SIG-M5 treated with dmso at 0.1 percent for 504 hours (cell line): Measurements from ENCODE around the gene PPP4C.

Experiments used
- DNase-seq: peaks from one replicate; lab custom pipeline; 2025; ENCODE audit not compliant: unreplicated experiment; lab: John Stamatoyannopoulos, UW

Gene PPP4C

DNA sequence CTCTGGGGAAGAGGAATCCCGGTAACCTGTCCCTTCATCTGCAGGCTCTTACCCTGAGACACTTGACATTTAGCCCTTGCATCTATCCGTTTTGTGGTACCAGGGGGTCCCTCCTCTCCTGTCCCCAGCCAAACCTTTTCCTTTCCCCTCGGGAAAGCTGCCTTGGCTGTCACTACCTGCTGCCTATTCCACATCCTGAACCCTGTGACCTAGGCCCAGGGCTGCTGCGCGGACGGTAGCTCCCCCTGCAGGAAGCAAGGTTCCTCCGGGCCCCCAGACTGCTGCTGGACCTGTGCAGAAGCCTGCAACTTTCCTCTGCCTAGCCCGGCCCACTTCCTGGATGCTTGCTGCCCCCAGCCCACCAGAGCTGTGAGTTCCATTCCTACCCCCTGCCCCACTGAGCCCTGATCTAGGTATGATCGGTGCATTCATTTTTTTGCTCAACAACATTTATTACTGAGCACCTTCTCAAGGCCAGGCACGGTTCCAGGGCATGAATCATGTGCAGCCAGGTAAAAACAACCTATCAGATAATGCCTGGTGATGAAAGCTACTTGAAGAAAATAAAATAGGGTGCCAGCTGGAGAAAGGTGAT lies 20.7 kb upstream of the PPP4C start:
- DNase-seq, result peak; percentile 31

DNA sequence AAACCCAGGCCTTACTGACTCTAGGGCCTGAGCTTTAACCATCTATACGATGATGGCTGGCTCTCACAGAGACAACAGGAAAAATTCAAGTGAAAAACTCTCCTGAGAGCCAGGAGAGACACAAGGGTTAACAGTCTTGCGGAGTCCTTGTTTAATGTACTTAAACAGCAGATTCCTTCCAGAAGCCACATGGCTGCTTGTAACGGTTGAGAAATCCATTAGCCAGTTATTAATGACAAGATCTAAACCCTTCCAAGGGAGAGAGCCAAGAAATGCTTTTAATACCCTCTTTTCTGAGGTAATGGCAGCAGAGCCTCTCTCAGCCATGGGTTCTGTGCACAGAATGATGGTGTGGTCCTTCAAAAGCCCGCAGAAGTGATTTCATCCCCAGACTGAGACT lies 15.4 kb upstream of the PPP4C start:
- no peak for DNase-seq

DNA sequence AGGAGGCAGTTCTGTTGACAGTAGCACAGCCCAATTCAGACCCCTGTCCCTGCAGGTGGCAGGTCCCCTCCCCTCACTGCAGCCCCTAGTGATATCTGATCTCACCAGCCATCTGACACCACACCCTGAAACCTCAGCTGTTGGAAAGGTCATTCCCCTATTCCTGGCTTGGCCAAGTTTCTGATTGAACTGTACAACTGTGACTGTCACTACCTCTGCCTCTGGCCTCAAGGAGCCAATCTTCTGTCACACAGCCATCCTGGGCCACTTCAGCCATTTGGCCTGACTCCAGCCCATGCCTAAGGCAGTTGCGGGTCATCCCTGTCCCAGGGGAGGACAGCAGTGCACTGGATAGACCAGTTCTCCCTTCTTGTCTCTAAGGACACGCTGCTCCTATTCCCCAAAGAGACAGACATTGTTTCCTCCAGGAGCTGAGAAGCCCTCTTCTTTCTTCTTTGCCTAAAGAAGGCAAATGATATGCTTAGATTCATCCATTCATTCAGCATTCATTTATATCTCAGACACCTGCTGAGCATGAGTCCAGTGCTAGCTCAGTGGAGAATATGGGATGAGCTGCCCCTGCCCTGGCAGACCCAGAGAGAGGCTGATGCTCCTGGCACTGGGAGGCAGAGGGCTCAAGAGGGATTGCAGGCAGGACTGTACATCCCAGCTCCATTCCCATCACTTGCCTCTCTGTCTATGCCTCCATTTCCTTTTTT lies 14.8 kb upstream of the PPP4C start:
- DNase-seq, result no peak

DNA sequence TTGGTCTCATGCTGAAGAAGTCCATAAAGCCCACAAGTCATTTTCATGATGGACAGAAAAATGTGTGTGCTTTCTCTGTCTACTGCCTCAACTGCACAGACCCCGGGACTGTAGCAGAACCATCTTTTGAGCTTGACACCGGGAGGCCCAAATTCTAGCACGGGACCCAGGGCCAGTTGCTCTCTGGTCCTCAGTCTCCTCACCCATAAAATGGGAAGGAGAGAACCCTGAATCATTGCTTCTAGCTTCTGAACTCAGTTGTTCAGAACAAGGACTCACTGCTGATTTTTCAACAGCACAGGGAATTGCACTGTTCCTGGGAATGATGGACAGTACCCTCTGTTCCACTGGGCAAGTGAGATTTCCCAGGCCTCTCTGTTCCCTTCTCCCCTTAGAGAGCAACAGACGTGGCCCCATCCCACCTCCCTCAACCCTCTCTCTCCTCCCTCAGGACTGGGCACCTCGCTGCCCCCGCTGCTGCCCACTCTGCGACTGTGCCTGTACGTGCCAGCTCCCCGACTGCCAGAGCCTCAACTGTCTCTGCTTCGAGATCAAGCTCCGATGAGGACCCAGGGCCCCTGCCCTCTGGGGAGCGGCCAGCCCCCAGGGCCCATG lies 12.4 kb upstream of the PPP4C start:
- no peak for DNase-seq

DNA sequence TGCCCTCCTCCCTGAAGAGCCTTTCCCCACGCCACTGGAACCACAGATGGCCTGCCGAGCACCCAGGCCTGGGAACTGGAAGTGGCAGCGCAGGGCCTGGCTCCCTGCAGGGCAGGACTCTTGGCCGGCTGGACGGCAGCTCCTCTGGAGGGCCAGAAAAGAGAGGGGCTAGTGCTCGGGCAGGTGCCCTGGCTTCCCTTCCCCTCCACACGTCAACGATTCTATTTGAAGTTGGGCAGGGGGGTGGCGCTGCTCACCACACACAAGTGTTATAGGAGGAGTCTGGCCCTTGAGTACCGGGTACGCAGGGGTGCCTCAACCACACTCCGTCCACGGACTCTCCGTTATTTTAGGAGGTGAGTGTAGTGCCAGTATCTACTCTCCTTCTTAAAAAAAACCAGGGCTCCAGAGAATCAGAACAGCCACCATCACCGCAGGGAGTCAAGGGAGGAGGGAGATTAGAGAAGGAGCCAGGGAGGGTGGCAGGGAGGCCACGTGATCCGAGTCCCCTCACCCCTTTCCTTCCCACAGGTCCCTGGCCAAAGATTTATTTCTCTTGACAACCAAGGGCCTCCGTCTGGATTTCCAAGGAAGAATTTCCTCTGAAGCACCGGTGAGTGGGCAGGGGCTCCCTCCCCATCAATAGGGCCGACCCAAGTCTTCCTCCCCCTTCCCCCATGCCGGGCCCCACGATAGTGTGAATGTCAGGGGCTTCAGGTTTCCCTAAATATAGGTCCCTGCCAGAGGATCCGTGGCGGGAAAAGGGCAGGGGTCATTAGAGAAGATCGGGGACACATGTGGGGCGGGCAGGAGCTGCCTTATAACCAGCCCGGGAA lies 11.7 kb upstream of the PPP4C start:
- DNase-seq, result peak; percentile 79

DNA sequence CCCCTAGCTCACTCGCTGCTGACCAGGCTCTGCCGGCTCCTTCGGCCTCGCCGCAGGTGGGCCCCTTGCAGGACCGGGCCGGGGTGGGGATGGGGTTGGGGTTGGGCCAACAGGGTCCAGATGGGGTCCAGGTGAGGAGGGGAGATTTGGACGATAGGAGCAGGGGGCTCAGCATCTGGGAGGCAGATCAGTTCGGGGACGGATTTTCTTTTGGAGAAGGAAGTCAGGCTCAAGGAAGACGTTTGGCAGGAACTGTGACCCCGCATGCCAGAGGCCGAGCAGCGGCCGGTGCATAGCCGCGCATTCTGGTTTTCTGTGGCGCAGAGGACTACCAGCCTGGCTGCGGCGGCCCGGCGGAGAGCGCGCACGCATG lies 11.1 kb upstream of the PPP4C start:
- no peak for DNase-seq

DNA sequence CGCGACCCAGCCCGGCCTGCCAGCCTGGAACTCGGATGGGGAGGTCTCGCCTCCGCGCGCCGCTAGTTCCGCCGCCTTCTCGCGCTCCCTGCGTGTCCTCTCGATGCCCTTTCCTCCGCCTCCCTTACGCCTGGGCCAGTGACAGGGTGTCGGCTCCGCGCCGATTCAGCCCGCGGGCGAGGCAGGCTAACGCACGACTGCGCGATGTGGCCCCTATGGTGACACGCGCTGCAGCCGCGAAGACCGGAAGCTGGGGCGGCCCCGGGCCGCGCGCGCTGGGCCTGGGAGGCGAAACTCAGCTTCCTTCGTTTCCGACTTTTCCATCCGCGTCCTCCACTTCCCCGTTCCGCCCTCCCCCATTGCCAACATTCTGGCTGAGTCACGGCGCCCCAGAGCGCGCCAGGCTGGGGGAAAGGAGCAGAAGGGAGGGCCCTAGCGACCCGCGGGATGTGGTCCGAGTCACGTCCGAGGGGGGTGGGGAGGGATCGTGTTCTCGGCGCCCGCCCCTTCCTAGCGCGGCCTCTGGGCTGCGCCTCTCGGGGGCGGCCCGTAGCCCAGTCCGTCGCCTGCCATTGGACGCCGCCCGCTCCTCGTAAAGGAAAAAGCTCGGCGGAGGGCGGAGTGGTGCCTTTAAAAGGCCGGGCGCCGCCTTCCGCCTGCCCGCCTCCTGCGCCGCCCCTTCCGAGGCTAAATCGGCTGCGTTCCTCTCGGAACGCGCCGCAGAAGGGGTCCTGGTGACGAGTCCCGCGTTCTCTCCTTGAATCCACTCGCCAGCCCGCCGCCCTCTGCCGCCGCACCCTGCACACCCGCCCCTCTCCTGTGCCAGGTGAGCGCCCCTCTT lies 10.5 kb upstream of the PPP4C start, which contains the start of gene ALDOA:
Gene ALDOA (plus strand): TSS at position 659 of the 841 bp plus-strand sequence. CDS start 1,138 bp downstream, outside the sequence.
- DNase-seq, result peak; percentile 97

DNA sequence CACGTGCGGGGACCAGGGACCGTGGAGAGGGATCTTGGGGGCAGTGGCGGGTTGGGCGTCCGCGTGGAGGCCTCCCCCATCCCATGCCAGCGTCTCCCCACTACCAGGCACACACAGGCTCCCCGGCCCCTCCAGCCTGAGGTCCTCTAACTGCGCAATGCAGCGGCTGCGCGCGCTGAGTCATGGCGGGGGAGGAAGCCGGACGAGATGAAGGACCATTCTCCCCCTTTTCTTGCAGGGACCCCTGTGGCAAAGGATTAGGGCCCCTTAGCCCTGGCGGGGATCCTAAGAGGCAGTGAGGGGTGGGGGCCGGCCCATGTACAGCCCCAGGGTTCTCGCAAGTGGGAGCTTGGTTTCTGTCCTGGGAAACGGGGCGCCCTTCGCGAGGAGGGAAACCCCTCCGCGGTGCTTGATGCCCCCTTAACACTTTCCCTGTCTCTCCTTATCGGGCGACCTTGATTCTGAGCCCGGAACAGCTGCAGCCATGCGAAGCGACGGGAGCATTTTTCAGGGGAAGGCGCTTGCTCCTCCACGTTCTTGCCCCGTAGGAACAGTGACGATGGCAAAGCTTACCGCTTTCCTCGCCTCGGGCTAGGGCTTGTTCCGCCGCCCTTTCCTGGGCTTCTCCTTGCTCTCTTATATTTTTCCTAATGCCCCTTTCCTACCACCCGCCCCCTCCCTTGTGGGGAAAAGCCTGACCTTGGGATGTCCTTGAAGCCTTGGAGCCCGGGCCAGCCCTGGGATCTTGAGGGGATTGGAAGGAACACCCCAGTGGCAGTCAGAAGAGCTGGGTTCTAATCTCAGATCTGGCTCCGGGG lies 9.6 kb upstream of the PPP4C start:
- DNase-seq, result peak; percentile 53

DNA sequence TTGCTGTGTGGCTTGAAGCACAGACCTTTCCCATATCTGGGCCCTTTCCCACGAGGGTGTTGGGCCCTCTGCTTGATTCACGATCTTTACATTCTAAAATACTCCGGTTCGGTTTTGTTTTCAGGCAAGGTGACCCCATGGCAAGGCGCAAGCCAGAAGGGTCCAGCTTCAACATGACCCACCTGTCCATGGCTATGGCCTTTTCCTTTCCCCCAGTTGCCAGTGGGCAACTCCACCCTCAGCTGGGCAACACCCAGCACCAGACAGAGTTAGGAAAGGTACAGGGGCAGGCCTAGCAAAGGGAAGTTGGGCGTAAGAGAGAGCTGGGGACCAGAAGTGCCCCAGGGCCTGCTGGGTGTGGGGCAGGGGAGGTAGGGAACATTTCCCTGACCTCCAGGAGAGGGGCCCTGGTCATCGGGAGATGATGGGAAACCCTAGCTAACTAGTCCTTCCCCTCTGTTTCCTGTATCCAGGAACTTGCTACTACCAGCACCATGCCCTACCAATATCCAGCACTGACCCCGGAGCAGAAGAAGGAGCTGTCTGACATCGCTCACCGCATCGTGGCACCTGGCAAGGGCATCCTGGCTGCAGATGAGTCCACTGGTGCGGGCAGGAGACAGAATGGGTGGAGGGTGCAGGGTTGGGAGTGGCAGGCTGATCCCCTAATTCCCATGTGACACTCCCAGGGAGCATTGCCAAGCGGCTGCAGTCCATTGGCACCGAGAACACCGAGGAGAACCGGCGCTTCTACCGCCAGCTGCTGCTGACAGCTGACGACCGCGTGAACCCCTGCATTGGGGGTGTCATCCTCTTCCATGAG lies 8.8 kb upstream of the PPP4C start:
- DNase-seq, result no peak

DNA sequence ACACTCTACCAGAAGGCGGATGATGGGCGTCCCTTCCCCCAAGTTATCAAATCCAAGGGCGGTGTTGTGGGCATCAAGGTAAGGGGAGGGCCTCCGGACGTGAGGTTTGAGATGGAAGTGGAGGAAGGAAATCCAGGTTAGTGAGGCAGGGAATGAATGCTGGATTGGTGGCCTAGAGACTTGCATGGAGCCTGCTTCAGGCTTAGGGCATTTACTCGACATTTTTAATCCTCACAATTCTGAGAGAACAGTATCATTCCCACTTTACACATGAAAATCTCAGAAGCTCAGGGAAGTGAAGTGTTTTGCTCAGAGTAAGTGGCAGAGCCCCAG lies 8.2 kb upstream of the PPP4C start:
- DNase-seq, result no peak

DNA sequence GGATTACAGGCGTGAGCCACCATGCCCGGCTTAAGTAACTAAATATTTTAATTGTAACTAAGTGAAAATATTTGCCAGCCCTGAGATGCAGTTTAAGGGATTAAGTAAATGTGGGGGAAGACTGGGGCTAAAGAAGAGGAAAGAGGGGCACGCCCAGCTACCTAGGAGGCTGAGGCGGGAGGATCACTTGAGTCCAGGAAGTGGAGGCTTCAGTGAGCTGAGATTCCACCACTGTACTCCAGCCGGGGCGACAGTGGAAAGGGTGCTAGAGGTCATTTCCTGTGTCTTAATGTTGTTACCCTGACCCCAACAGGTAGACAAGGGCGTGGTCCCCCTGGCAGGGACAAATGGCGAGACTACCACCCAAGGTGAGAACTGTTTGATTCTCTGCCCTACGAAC lies 7.5 kb upstream of the PPP4C start:
- no peak for DNase-seq

DNA sequence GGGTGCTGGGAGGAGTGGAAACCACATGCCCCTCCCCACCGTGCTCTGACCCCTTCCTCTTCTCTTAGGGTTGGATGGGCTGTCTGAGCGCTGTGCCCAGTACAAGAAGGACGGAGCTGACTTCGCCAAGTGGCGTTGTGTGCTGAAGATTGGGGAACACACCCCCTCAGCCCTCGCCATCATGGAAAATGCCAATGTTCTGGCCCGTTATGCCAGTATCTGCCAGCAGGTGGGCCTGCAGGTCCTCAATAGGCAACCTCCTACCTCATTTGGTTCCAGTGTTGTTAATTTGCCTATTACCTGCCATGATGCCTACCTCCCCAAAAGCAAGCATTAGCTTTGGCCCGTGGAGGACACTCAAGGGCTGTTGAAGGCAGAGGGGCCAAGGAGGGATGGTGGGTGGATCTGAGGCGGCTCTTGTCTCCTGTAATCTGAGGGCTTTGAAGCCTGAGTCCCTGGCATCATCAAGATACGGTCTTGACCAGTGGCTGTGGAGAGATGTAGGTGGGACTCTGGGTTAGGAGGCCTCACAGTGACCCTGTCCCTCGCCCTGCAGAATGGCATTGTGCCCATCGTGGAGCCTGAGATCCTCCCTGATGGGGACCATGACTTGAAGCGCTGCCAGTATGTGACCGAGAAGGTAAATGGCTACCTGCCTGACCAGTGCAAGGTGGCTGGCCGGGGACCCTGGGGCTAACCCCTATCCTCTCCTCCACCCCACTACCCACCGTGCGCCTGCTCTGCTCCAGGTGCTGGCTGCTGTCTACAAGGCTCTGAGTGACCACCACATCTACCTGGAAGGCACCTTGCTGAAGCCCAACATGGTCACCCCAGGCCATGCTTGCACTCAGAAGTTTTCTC lies 6.8 kb upstream of the PPP4C start:
- peak; percentile 30 for DNase-seq

DNA sequence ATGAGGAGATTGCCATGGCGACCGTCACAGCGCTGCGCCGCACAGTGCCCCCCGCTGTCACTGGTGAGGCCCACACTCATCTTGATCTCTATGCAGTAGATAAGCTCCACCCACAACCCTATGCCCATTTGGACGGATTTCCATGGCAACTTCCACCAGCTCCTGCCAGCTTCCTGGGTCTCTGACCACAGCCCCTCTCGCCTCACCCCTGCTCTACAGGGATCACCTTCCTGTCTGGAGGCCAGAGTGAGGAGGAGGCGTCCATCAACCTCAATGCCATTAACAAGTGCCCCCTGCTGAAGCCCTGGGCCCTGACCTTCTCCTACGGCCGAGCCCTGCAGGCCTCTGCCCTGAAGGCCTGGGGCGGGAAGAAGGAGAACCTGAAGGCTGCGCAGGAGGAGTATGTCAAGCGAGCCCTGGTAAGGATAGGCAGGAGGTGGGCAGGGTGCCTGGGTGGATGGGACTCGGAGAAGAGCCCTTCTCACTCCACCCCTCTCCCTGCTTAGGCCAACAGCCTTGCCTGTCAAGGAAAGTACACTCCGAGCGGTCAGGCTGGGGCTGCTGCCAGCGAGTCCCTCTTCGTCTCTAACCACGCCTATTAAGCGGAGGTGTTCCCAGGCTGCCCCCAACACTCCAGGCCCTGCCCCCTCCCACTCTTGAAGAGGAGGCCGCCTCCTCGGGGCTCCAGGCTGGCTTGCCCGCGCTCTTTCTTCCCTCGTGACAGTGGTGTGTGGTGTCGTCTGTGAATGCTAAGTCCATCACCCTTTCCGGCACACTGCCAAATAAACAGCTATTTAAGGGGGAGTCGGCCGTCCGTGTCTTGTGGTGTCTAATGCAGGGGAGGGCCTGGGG lies 6.0 kb upstream of the PPP4C start:
- DNase-seq, result no peak

DNA sequence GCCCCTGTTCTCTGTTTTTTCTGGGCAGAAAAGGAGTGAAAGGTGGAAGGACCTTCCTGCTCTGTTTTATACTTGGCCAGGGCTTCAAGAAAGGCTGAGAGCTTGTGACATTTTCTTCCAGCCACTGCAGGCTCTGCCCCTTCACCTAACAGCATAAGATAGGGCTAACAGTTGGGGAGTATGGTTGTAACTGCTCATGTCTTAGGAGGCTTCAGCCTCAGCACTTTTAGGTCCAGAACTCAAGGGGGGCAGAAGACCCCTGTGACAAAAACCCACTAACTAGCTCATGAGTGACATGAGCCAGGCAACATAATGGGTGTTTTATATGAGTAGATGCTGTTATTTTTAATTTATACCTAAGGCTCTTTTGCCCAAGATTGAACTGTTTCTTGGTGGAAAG lies 5.3 kb upstream of the PPP4C start:
- no peak for DNase-seq

DNA sequence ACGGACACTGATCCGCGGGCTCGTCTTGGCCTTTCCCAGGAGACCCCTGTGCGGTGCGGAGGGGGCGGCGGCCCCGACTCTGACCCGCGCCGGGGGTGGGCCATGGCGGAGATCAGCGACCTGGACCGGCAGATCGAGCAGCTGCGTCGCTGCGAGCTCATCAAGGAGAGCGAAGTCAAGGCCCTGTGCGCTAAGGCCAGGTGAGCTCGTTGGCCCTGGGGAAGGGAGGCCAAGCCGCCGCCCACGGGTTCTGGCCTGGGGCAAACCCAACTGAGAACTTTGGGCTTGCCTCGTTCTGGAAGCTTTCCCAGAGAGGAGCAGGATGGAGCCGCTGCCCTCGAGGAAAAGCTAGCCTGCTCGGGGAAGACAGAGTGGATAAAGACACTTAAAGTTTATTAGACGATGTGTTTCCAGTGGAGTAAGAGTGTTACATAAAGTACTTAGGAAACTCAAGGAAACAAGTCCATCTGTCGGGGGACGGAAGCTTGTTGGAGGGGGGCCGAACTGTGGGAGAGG lies 540 bp downstream of the PPP4C start:
- DNase-seq, result no peak

DNA sequence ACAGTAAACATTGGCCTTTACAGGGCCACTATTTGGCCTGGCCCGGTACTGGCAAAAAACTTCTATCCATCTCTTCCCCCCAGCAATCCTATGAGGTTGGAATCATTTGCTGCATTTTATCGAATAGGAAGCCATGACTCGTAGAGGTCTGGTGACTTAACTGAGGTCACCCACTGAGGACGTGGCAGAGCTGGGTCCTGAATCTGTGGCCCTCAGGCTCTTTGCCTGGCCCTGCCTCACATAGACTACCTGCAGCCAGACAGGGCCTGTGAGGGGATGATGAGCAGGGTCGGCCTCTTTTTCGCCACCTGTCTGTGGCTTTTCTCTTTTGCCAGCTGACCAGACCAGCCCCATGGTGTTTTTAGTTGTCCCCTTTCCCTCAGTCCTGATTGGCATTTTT lies 1.9 kb downstream of the PPP4C start:
- no peak for DNase-seq

DNA sequence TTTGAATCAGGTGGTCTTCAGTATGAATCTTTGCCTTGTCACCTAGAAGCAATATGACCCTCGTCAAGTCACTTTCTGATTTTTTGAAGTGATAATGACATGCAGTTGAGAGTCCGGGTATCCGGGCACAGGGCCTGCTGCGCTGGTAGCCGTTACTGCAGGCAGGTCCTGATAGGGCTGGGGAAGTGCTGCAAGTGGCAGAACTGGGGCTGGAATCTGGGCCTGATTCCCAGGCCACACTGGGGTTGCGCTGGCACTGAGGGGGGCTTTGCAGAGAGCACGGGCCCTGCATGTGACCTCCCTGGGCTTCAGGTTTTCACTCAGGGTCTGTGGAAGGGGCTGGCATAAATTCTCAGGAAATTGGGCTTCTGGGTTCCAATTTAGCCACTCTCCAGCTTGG lies 3.0 kb downstream of the PPP4C start:
- DNase-seq, result no peak
